ENCODE data around the gene CALCR. TPM values are rescaled to one million over a fixed set of nuclear protein-coding genes. Genes with fewer than 3 reads are reported as not detected.
"Not testable (repeated sequence)": the region's sequence is repeated elsewhere in the genome, so short reads cannot be mapped to it uniquely, and the experiment has no call there.

CALCR gene
- total and polyA plus RNA-seq, 2 donors (not counting 1 experiment from before 2014, with no cell fraction given): not detected

DNA sequence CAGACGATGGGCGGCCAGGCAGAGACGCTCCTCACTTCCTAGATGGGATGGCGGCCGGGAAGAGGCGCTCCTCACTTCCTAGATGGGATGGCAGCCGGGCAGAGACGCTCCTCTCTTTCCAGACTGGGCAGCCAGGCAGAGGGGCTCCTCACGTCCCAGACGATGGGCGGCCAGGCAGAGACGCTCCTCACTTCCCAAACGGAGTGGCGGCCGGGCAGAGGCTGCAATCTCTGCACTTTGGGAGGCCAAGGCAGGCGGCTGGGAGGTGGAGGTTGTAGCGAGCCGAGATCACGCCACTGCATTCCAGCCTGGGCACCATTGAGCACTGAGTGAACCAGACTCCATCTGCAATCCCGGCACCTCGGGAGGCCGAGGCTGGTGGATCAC, 11.9 kb upstream of the CALCR start:
- H4K20me1 ChIP-seq (ENCODE audit: control insufficient read depth, insufficient read depth, low read length, poor library complexity, severe bottlenecking); intact Hi-C loops (cut with micrococcal nuclease); H3K4me3 ChIP-seq (ENCODE audit: control extremely low read depth in 1 of 5, extremely low read depth in 1 of 5, insufficient read depth in 1 of 5, low read depth in 2 of 5, low read length in 4 of 5); H3K4me1 Mint-ChIP-seq; DNase-seq; H3K27ac Mint-ChIP-seq; ATAC-seq (ENCODE audit: low read depth); H2AFZ ChIP-seq (ENCODE audit: insufficient read depth, low read depth, low read length, poor library complexity, severe bottlenecking); POLR2A ChIA-PET; H3K4me2 ChIP-seq (replicated peaks; ENCODE audit: low read depth, low read length, poor library complexity, severe bottlenecking); H3K27ac ChIP-seq (ENCODE audit: low read length in 2 of 2); CTCF ChIA-PET; H3K9me3 Mint-ChIP-seq (ENCODE audit: insufficient read depth); H3K79me2 ChIP-seq (ENCODE audit: control insufficient read depth, insufficient read depth, low read length); H3K4me1 ChIP-seq (ENCODE audit: control insufficient read depth in 2 of 2, insufficient read depth in 2 of 2, low read length in 2 of 2); H3K27me3 Mint-ChIP-seq; H3K27me3 ChIP-seq (replicated peaks in 1 of 4; ENCODE audit: control extremely low read depth in 1 of 4, control insufficient read depth in 3 of 4, insufficient read depth in 4 of 4, low read length in 3 of 4); H3K9me3 ChIP-seq (ENCODE audit: control extremely low read depth in 1 of 3, control insufficient read depth in 2 of 3, insufficient read depth in 1 of 3, low read length in 2 of 3); H3K36me3 ChIP-seq (replicated peaks in 1 of 2; ENCODE audit: control extremely low read depth in 1 of 2, control insufficient read depth in 1 of 2, extremely low read depth in 1 of 2, insufficient read depth in 2 of 2, low read length in 1 of 2); H3K4me3 Mint-ChIP-seq; H3K9ac ChIP-seq (ENCODE audit: low read length): not testable (repeated sequence)
- 100% methylated on average over 3 of the region's 22 CpGs for WGBS (ENCODE audit: insufficient coverage)

GRCh38 chr7:93585694-93586478, 11.4 kb upstream of the CALCR start:
- H3K27ac ChIP-seq (ENCODE audit: low read length in 2 of 2); H3K4me1 Mint-ChIP-seq; H4K20me1 ChIP-seq (ENCODE audit: control insufficient read depth, insufficient read depth, low read length, poor library complexity, severe bottlenecking); CTCF ChIA-PET; H3K79me2 ChIP-seq (ENCODE audit: control insufficient read depth, insufficient read depth, low read length); H3K4me2 ChIP-seq (replicated peaks; ENCODE audit: low read depth, low read length, poor library complexity, severe bottlenecking); H2AFZ ChIP-seq (ENCODE audit: insufficient read depth, low read depth, low read length, poor library complexity, severe bottlenecking); H3K9me3 ChIP-seq (ENCODE audit: control extremely low read depth in 1 of 3, control insufficient read depth in 2 of 3, insufficient read depth in 1 of 3, low read length in 2 of 3); H3K9ac ChIP-seq (ENCODE audit: low read length); ATAC-seq (ENCODE audit: low read depth); H3K4me3 ChIP-seq (ENCODE audit: control extremely low read depth in 1 of 5, extremely low read depth in 1 of 5, insufficient read depth in 1 of 5, low read depth in 2 of 5, low read length in 4 of 5); intact Hi-C loops (cut with micrococcal nuclease); POLR2A ChIA-PET; H3K4me1 ChIP-seq (ENCODE audit: control insufficient read depth in 2 of 2, insufficient read depth in 2 of 2, low read length in 2 of 2); H3K9me3 Mint-ChIP-seq (ENCODE audit: insufficient read depth); H3K27ac Mint-ChIP-seq; H3K36me3 ChIP-seq (replicated peaks in 1 of 2; ENCODE audit: control extremely low read depth in 1 of 2, control insufficient read depth in 1 of 2, extremely low read depth in 1 of 2, insufficient read depth in 2 of 2, low read length in 1 of 2); H3K27me3 Mint-ChIP-seq; H3K4me3 Mint-ChIP-seq; H3K27me3 ChIP-seq (replicated peaks in 1 of 4; ENCODE audit: control extremely low read depth in 1 of 4, control insufficient read depth in 3 of 4, insufficient read depth in 4 of 4, low read length in 3 of 4); DNase-seq: not testable (repeated sequence)
- 90% methylated on average over 12 of the region's 54 CpGs for WGBS (ENCODE audit: insufficient coverage)
